T-helper 9 cell (primary cell): Measurements from ENCODE around the gene ANO2.

Experiments
- DNase-seq: peaks from one replicate; pipeline ENCODE4 v3.0.0-alpha.2; 2020
- total RNA-seq, 2 donors: gene quantifications; one replicate each; lab custom pipeline; 2026; lab: John Stamatoyannopoulos, UW

ANO2 gene
- total RNA-seq = 0 reads per million in 2 donors

DNA sequence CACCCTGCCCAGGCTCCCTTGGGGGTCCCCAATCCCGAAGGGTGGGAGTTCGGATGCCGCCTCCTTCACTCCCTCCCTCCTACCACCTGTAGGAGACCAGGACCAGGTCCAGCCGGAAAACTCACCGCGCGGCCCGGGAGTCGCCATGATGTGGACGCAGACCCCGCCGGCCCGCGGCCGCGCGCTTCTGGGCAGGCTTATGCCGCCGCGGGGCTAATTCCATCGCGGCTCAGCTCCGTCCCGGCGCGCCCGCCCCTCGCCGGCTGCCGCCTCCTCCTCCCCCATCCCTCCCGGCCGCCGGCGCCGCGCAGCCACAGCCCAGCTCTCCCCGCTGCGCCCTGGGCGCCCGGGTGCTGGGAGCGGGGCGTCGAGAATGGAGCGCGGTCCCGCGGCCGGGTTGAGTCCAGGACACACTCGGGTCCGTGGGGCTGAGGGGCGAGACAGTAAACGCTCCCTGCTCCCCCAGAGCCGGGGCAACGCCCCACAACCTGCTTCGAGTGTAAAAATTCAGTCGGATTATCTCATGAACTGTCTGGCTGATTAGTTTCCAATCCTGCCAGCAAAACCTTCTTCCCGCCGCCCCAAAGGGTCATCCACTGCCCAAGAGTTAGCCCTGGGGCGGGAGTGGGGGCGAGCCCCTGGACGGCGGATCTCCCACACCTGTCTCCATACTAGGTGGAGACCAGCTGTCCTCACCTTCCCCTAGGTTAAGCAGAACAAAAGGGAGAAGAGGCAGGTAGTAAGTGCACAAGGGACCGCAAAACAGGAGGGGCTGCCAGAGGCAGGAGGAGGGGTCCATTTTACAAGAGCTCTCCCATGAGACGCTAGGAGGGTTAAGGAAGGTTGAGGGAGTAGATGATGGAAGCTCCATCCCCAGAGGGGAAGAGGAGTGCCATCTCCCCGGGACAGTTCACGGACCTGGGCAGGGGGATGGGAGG is at the start of gene ANO2:
Gene ANO2, minus strand, starts transcription at position 189 of the 938 bp plus-strand sequence. Its CDS starts 42 bp downstream, at position 147.
- no peak for DNase-seq

DNA sequence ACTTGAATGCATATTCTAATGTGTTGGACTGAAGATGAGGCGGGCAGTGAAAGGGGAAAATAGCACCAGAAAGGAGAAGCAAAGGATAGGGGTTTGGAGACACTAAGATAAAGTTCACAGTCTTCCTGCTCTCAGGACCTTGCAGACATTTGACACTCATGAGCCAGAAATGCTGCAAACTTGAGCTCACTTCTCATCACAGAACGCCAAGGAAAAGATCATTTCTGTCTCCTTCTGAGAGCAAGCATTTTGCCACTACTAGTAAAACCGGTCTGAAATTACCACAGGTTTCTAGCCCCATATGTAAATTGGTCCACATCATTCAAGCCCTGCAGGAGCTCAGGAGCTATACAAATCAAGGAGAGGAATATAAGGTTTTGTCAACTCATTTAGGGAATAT is 44.6 kb upstream of the ANO2 start:
- DNase-seq = no peak

- peak; percentile 55 for DNase-seq
These were observed 43.6 kb upstream of the ANO2 start for GRCh38 chr12:5988659-5989116.

- DNase-seq = no peak
These were observed 43.0 kb upstream of the ANO2 start for GRCh38 chr12:5988088-5988487.

- no peak for DNase-seq
These were observed 42.5 kb upstream of the ANO2 start for GRCh38 chr12:5987573-5987972.

- no peak for DNase-seq
These were observed 40.4 kb upstream of the ANO2 start for GRCh38 chr12:5985471-5985870.

GRCh38 chr12:5984873-5985272 is 39.8 kb upstream of the ANO2 start:
- no peak for DNase-seq

DNA sequence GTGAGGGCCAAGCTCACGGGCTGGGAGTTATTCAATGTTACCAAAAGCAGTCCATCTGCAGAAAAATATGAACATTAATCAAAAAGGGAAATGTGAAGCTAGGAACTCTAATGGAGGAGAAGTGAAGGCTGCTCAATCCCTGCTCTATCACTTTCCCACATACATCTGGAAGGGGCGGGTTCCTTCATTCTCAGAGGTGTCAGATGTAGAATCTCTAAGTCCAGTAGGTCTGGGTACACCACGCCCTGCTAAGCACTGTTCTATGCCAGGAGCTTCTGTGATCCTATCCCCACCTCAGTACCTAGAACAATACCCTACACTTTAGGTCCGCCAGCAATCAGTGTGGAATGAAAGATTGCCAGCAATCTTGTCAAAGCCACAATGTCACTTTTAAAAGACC is 37.0 kb upstream of the ANO2 start:
- no peak for DNase-seq

DNA sequence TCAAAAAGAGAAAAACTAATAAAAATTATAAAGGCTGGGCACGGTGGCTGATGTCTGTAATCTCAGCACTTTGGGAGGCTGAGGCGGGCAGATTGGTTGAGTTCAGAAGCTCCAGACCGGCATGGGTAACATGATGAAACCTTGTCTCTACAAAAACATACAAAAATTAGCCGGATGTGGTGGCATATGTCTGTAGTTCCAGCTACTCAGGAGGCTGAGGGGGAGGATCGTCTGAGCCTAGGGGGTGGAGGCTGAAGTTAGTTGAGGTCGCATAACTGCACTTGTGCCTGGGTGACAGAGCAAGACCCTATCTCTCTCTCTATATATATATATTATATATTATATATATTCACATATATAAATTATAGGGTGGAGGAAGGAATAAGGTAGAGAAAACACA is 32.5 kb upstream of the ANO2 start:
- no peak for DNase-seq

DNA sequence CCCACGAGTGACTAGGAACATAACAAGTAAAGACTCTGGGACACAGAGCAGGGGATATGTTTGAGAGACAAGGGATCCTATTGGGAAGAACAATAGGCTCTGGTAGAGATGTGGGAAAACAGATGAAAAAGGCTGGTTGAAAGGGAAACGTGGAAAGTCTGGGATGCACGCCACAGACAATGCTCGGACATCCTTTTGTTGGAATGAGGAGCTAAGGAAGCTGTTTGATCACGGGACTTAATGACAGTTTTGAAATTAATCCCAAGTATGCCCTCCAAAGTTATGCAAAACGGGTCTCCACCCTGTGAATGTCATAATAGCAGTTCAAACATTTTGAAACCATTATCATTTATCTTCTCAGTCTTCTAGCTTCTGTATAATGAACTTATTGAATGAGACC is 31.7 kb upstream of the ANO2 start:
- no peak for DNase-seq

DNA sequence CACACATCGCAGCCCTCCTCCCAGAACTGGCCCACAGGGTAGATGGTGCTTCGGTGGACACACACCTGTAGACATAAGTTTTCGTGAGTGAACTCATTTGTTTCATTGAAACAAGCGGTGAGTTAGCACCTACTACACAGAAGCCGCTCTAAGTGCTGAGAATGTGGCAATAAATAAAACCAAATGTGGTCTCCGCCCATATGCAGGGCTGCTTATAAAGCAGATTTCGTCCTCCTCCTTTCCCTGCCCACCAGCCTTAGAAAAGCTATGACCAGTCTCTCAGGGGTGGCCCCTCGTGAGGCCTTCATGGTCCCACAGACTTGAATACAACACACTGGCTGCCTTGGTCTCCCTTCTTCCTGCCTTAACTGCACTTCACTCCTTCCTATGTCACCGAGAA is 31.1 kb upstream of the ANO2 start:
- DNase-seq = no peak

GRCh38 chr12:5973461-5974115 is 28.5 kb upstream of the ANO2 start:
- DNase-seq = no peak

GRCh38 chr12:5972387-5972786 is 27.3 kb upstream of the ANO2 start:
- no peak for DNase-seq

GRCh38 chr12:5971194-5971850 is 26.3 kb upstream of the ANO2 start:
- no peak for DNase-seq

DNA sequence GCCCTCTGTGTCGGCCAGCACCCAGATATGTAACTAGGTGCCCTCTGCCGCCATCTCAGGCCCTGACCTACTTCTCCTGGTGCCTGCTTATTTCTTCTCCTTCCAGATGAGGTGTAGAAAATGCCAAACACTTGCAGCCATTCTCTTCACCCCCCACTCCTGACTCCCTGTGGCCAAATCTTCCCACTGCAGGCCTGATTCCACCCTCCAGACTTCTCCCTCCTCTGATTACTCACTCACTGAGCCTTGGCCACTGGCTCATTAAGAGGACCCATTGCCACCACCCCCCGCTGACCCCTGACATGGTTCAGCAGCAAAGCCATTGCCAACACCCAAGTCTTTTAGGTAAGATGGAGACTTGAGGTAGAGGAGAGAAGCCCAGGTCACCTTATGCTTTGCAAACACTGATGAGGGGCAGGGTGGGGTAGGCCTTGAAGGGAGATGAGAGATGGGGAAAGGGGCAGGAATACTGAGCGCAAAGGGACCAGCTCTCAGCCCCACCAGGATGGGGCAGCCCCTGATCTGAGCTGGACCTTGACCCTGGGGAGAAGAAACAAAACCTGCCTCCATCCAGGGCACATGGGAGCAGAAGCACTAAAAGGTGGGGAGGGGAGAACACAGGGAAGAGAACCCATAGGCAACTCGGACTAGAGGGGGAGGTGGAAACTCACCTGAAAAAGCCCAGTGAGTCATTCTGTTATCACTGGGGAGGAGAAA is 25.1 kb upstream of the ANO2 start:
- no peak for DNase-seq

GRCh38 chr12:5969156-5969973 is 24.3 kb upstream of the ANO2 start:
- DNase-seq = no peak

- no peak for DNase-seq
These were observed 22.8 kb upstream of the ANO2 start for GRCh38 chr12:5967645-5968415.

- DNase-seq = no peak
These were observed 21.5 kb upstream of the ANO2 start for GRCh38 chr12:5966486-5967095.

DNA sequence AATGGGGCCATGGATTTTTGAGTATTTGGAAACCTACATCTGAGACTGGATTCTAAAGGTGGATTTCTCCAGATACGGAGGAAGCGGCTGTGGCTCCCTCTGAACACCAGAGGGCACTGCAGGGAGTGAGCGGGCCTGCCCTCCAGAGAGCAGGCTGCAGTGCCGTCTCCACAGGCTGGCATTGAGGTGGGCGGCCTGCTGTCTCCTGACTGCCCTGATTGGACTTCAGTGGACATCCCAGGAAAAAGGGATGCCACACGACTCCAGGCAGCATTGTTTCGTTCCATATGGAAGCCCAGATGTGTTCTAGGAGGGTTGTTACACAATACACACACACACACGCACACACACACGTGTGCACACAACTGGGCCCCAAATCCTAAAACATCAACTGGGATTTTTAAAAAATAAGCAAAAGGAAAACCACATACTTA is 20.9 kb upstream of the ANO2 start:
- peak; percentile 16 for DNase-seq
